DMS53 treated with DMSO at 0.1 percent for 48 hours (cell line): ENCODE data around the gene COX5A.
"Not testable (repeated sequence)": the region's sequence is repeated elsewhere in the genome, so short reads cannot be mapped to it uniquely, and the experiment has no call there.

Experiments used
- DNase-seq: peaks from one replicate; lab custom pipeline; 2025; ENCODE audit not compliant: unreplicated experiment; lab: John Stamatoyannopoulos, UW

The COX5A gene

GRCh38 chr15:74902295-74903075, 35.4 kb downstream of the COX5A start:
- no peak for DNase-seq

- peak; percentile 33 for DNase-seq
Observed at GRCh38 chr15:74901612-74902063, 36.2 kb downstream of the COX5A start.

- no peak for DNase-seq
Observed at GRCh38 chr15:74897300-74897701, 40.6 kb downstream of the COX5A start.

- no peak for DNase-seq
Observed at GRCh38 chr15:74896316-74896715, 41.6 kb downstream of the COX5A start.

GRCh38 chr15:74895830-74896229, 42.0 kb downstream of the COX5A start:
- no peak for DNase-seq

GRCh38 chr15:74894383-74894782, 43.5 kb downstream of the COX5A start:
- DNase-seq, result not testable (repeated sequence)

GRCh38 chr15:74893627-74894026, 44.2 kb downstream of the COX5A start:
- DNase-seq, result no peak

- DNase-seq, result no peak
Observed at GRCh38 chr15:74892931-74893330, 44.9 kb downstream of the COX5A start.

GRCh38 chr15:74892313-74892712, 45.6 kb downstream of the COX5A start:
- no peak for DNase-seq

GRCh38 chr15:74891469-74891868, 46.4 kb downstream of the COX5A start:
- DNase-seq, result no peak

GRCh38 chr15:74890665-74890960, 47.3 kb downstream of the COX5A start:
- DNase-seq, result no peak

- DNase-seq, result peak; percentile 31
Observed at GRCh38 chr15:74889883-74890664, 47.8 kb downstream of the COX5A start, which contains the start of gene MPI. Gene MPI (plus strand): TSS chr15:74890042. CDS start chr15:74890074, 32 bp downstream.

GRCh38 chr15:74889390-74889882, 48.4 kb downstream of the COX5A start:
- no peak for DNase-seq

GRCh38 chr15:74888716-74889115, 49.2 kb downstream of the COX5A start:
- no peak for DNase-seq

GRCh38 chr15:74887537-74888193, 50.2 kb downstream of the COX5A start:
- not testable (repeated sequence) for DNase-seq

GRCh38 chr15:74885461-74885860, 52.4 kb downstream of the COX5A start:
- no peak for DNase-seq

- no peak for DNase-seq
Observed at GRCh38 chr15:74884428-74885223, 53.2 kb downstream of the COX5A start.

GRCh38 chr15:74882528-74882927, 55.3 kb downstream of the COX5A start:
- no peak for DNase-seq

- DNase-seq, result no peak
Observed at GRCh38 chr15:74878273-74878672, 59.6 kb downstream of the COX5A start.

GRCh38 chr15:74873756-74874424, 64.0 kb downstream of the COX5A start:
- no peak for DNase-seq
